Measurements from ENCODE around the gene CHRNA10.

GRCh38 chr11:3683039-3683438 is 11.9 kb upstream of the CHRNA10 start:
- TF ChIP-seq POLR2A (IDR thresholded peaks at IDR 0.05) (no peak), CTCF (IDR thresholded peaks at IDR 0.05) (no peak)

Measured in breast epithelium (tissue), 3 donors.